DOHH2 (cell line): ENCODE measurements around the gene RPN2.

Source experiments
- EZH2phosphoT487 ChIP-seq: fragments of 200-600 bp; sonication (generic); IDR thresholded peaks from 2 replicates; pipeline ENCODE4 v1.6.1; 2017; ENCODE audit warnings: borderline replicate concordance, mild to moderate bottlenecking, antibody characterized with exemption, low read length, moderate library complexity, mixed read lengths
- TF ChIP-seq, protein P1 (sequence below): fragments of 200-600 bp; sonication (generic); IDR thresholded peaks from one replicate; pipeline ENCODE4 v1.5.1; 2014; ENCODE audit warnings: antibody characterized with exemption, mild to moderate bottlenecking, low read depth, low read length; ENCODE audit not compliant: poor library complexity, severe bottlenecking

DNA sequence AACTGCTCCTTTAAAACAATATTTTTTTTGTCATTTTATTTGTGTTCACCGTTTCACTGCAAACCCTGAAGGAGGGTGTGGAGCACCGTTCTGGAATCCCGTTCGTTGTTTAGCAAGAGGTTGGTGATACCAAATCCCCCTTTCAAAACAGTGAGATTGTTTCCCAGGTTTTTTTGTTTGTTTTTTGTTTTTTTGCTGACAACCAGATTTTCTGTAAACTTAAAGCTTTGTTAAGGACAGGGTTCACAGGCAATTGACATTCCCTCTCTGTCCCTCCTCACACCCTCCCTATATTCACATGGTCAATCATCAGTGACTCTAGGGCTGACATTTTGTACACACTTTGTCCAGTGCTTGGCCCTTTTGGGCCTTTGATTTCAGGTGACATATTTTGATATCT is 21.2 kb downstream of the RPN2 start:
- TF ChIP-seq, protein P1, sequence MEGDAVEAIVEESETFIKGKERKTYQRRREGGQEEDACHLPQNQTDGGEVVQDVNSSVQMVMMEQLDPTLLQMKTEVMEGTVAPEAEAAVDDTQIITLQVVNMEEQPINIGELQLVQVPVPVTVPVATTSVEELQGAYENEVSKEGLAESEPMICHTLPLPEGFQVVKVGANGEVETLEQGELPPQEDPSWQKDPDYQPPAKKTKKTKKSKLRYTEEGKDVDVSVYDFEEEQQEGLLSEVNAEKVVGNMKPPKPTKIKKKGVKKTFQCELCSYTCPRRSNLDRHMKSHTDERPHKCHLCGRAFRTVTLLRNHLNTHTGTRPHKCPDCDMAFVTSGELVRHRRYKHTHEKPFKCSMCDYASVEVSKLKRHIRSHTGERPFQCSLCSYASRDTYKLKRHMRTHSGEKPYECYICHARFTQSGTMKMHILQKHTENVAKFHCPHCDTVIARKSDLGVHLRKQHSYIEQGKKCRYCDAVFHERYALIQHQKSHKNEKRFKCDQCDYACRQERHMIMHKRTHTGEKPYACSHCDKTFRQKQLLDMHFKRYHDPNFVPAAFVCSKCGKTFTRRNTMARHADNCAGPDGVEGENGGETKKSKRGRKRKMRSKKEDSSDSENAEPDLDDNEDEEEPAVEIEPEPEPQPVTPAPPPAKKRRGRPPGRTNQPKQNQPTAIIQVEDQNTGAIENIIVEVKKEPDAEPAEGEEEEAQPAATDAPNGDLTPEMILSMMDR, result no peak
- no peak for TF ChIP-seq EZH2phosphoT487
